K562 (cell line): ENCODE data around the gene PTPN12. TPM values are rescaled to one million over a fixed set of nuclear protein-coding genes. Genes with fewer than 3 reads are reported as not detected.

Source experiments
- ATAC-seq: fragments of 200-7000 bp; cut with Tn5 transposase; 3 replicates; pipeline ENCODE4 v1.9.1; 2020; ENCODE audit warnings: moderate library complexity
- BruUV-seq: library from RNA; stranded (reverse); fragments of 400-500 nt; replicated peaks from 2 replicates; lab custom pipeline; 2021; lab: Mats Ljungman, UMichigan
- CTCF ChIA-PET: fragments of 300-600 bp; formaldehyde crosslinking; extraction: SDS; loops from one replicate; lab custom pipeline; 2021; ENCODE audit warnings: low intra/inter-chr PET ratio; lab: Yijun Ruan, JAX
- POLR2A ChIA-PET: fragments of 300-600, 350-650 bp; sonication (Branson Sonifier 250); formaldehyde crosslinking; extraction: SDS; loops from one replicate; lab custom pipeline; 2021; ENCODE audit warnings: antibody characterized with exemption, inconsistent platforms; lab: Yijun Ruan, JAX
- DNase-seq, 4 experiments: peaks; one replicate each; pipeline versions ENCODE4 v3.0.0 to v3.0.0-alpha.2; 2011 to 2018; ENCODE audit warnings: low spot score in 3 of 4, mixed read lengths in 3 of 4; ENCODE audit errors: extremely low read depth in 1 of 4
- FAIRE-seq: peaks from 2 replicates; lab custom pipeline; 2011; peaks lifted over from hg19 to GRCh38; lab: Jason Lieb, UNC
- H2AFZ ChIP-seq: 2 replicates; pipeline ENCODE4 v1.6.0; 2011; ENCODE audit warnings: low read depth, low read length, control low read depth, inconsistent platforms
- H3K27ac ChIP-seq: fragments of 200-600 bp; 3 replicates; pipeline ENCODE4 v1.8.0; 2011; ENCODE audit warnings: low read depth, mild to moderate bottlenecking, control low read depth, inconsistent platforms, low read length, moderate library complexity, mixed read lengths; ENCODE audit errors: extremely low read depth
- H3K27me3 ChIP-seq, 2 experiments: fragments of 300-600 bp in 1 of 2; 2 replicates in 1 of 2; 3 replicates in 1 of 2; pipeline versions ENCODE4 v1.6.0 to v1.8.0; 2011; ENCODE audit warnings: inconsistent platforms in 2 of 2, low read length in 2 of 2, mild to moderate bottlenecking in 1 of 2, mixed read lengths in 1 of 2, moderate library complexity in 1 of 2; ENCODE audit not compliant: control insufficient read depth in 2 of 2, insufficient read depth in 2 of 2
- H3K36me3 ChIP-seq: fragments of 300-600 bp; 3 replicates; pipeline ENCODE4 v1.8.0; 2011; ENCODE audit warnings: mild to moderate bottlenecking, low read length, inconsistent platforms; ENCODE audit not compliant: control insufficient read depth, insufficient read depth
- H3K4me1 ChIP-seq, 2 experiments: fragments of 200-600 bp in 1 of 2; replicated peaks in 1 of 2; 2 replicates in 1 of 2; 3 replicates in 1 of 2; pipeline versions ENCODE4 v1.5.1 to v1.8.0; 2011; ENCODE audit warnings: inconsistent platforms in 2 of 2, low read length in 2 of 2, mild to moderate bottlenecking in 1 of 2, mixed read lengths in 1 of 2, moderate library complexity in 1 of 2; ENCODE audit not compliant: control insufficient read depth in 2 of 2, insufficient read depth in 2 of 2
- H3K4me2 ChIP-seq: 2 replicates; pipeline ENCODE4 v1.6.1; 2011; ENCODE audit warnings: low read length, control low read depth, inconsistent platforms, mixed read lengths; ENCODE audit not compliant: insufficient read depth
- H3K4me3 ChIP-seq: fragments of 200-600 bp; sonication (generic), shearing (Covaris generic); 2 replicates; pipeline ENCODE4 v1.5.1; 2016; ENCODE audit warnings: control low read depth, inconsistent platforms
- H3K79me2 ChIP-seq: fragments of 200-600 bp; 3 replicates; pipeline ENCODE4 v1.8.0; 2011; ENCODE audit warnings: low read length, inconsistent platforms; ENCODE audit not compliant: control insufficient read depth, insufficient read depth
- H3K9ac ChIP-seq, 2 experiments: 2 replicates each; pipeline versions ENCODE4 v1.6.0 to v1.6.1; 2011; ENCODE audit warnings: low read depth in 2 of 2, low read length in 2 of 2, control low read depth in 1 of 2, inconsistent platforms in 1 of 2, mild to moderate bottlenecking in 1 of 2, mixed read lengths in 1 of 2; ENCODE audit not compliant: insufficient read depth in 1 of 2
- H3K9me1 ChIP-seq: one replicate; pipeline ENCODE4 v1.6.0; 2011; ENCODE audit warnings: inconsistent platforms, mild to moderate bottlenecking, low read length, moderate library complexity; ENCODE audit not compliant: control insufficient read depth, insufficient read depth
- H3K9me3 ChIP-seq: replicated peaks from 2 replicates; pipeline ENCODE4 v1.5.1; 2011; ENCODE audit warnings: low read depth, low read length, inconsistent platforms; ENCODE audit not compliant: control insufficient read depth, insufficient read depth
- H4K20me1 ChIP-seq: replicated peaks from 2 replicates; pipeline ENCODE4 v1.6.1; 2011; ENCODE audit warnings: low read length, inconsistent platforms, mixed read lengths; ENCODE audit not compliant: control insufficient read depth, insufficient read depth
- FOXJ2 ChIP-seq: fragments of 200-800 bp; sonication (Bioruptor generic); IDR thresholded peaks from 2 replicates; pipeline ENCODE4 v1.6.1; 2016; ENCODE audit warnings: missing genetic modification characterization, missing compliant biosample characterization
- HDAC3 ChIP-seq: fragments of 450-650 bp; IDR thresholded peaks from 2 replicates; pipeline ENCODE4 v1.6.1; 2018; ENCODE audit warnings: borderline replicate concordance, mild to moderate bottlenecking, moderate library complexity; ENCODE audit not compliant: partially characterized antibody
- MED1 ChIP-seq: sonication (generic); formaldehyde crosslinking; IDR thresholded peaks from 2 replicates; pipeline ENCODE4 v1.8.1; 2023; ENCODE audit warnings: missing genetic modification reagents, borderline replicate concordance
- PCBP1 ChIP-seq: fragments of 200-400 bp; formaldehyde crosslinking; IDR thresholded peaks from 2 replicates; pipeline ENCODE4 v1.6.1; 2018; ENCODE audit warnings: mild to moderate bottlenecking, low read depth, low read length; ENCODE audit not compliant: poor library complexity, severe bottlenecking
- SNIP1 ChIP-seq: fragments of 450-650 bp; IDR thresholded peaks from 2 replicates; pipeline ENCODE4 v1.7.1; 2017; ENCODE audit warnings: low read depth, mild to moderate bottlenecking
- TEAD1 ChIP-seq, 2 experiments: fragments of 450-650 bp in 1 of 2; sonication (generic) in 1 of 2; formaldehyde crosslinking; IDR thresholded peaks; 2 replicates each; pipeline versions ENCODE4 v1.4.0 to v1.8.0; 2020 to 2022; ENCODE audit warnings: mild to moderate bottlenecking in 2 of 2, missing genetic modification reagents in 1 of 2
- ZBTB8A ChIP-seq: fragments of 450-650 bp; IDR thresholded peaks from 2 replicates; pipeline ENCODE4 v1.6.1; 2018; ENCODE audit warnings: mild to moderate bottlenecking, moderate library complexity; ENCODE audit not compliant: partially characterized antibody
- ZFP30 ChIP-seq: fragments of 250-450 bp; sonication (Bioruptor Pico); IDR thresholded peaks from 2 replicates; pipeline ENCODE4 v1.8.0; 2022; ENCODE audit warnings: moderate library complexity, mild to moderate bottlenecking, inconsistent platforms, borderline replicate concordance
- ZNF217 ChIP-seq: sonication (generic); formaldehyde crosslinking; IDR thresholded peaks from 2 replicates; pipeline ENCODE4 v1.8.0; 2022; ENCODE audit warnings: mild to moderate bottlenecking, missing genetic modification reagents
- ZNF239 ChIP-seq: fragments of 250-450 bp; sonication (Bioruptor Pico); IDR thresholded peaks from 2 replicates; pipeline ENCODE4 v1.4.0; 2020; ENCODE audit warnings: mild to moderate bottlenecking
- WGBS: fragments of 100-300 bp; shearing (Covaris generic); methylation state at CpG from one replicate; pipeline ENCODE4 v1.1.6; 2016; ENCODE audit warnings: low coverage, mixed read lengths; ENCODE audit not compliant: insufficient coverage; ENCODE audit errors: missing lambda C conversion rate; 5-methylcytosine and 5-hydroxymethylcytosine counted together
- in situ Hi-C: fragments of 300-500 bp; cut with MboI; formaldehyde crosslinking; loops from 4 replicates; pipeline ENCODE4 v1.15.0; 2018; ENCODE audit warnings: inconsistent platforms, mixed read lengths
- intact Hi-C: fragments of 100-400 bp; cut with micrococcal nuclease; formaldehyde crosslinking; loops from 2 replicates; pipeline ENCODE4 v1.14.2; 2022
- polyA plus RNA-seq, 8 experiments: library from polyadenylated mRNA; depleted of rRNA in 4 of 8; stranded (reverse) in 5 of 8; unstranded in 3 of 8; fragments of >200 nt; fragmentation: Nextera tagmentation in 2 of 8; fragmentation: Illumina TruSeq in 1 of 8; extraction: Ambion mirVana in 2 of 8; extraction: Trizol in 1 of 8; gene quantifications; 2 replicates each; pipeline versions ENCODE4 v1.2.1 to v1.2.3, GENCODE V29; 2011 to 2014; ENCODE audit warnings: inconsistent platforms in 1 of 8, missing spikeins in 1 of 8
- total RNA-seq, 7 experiments: library from RNA; depleted of rRNA in 6 of 7; stranded (reverse); fragments of >200 nt in 6 of 7; fragmentation: Illumina TruSeq in 2 of 7; extraction: Trizol in 2 of 7; gene quantifications; 2 replicates each; pipeline versions ENCODE4 v1.2.1 to v1.2.3, GENCODE V29; 2011 to 2021; ENCODE audit warnings: low replicate concordance in 1 of 7

Gene PTPN12
- total and polyA plus RNA-seq, 9 of the 15 experiments (the other 6 are each of a cell fraction or from before 2014, with no cell fraction given), result 15.3 to 79.8 (median 26.6) TPM

GRCh38 chr7:77497079-77497478 lies 40.0 kb upstream of the PTPN12 start:
- Histone ChIP-seq H3K9ac (no peak overlapping the region), H3K79me2 (no peaks in the 10 kb centered on the region), H3K4me3 (no peak overlapping the region), H2AFZ (no peak overlapping the region), H3K27ac (no peak overlapping the region), H3K4me1 (no peaks in the 10 kb centered on the region), H3K4me2 (no peak overlapping the region), H3K27me3 (no peaks in the 10 kb centered on the region), H3K36me3 (no peaks in the 10 kb centered on the region), H3K9me3 (no peaks in the 10 kb centered on the region; the same call in 1 of the 2 replicates), H3K9me1 (no peaks in the 10 kb centered on the region), H4K20me1 (no peaks in the 10 kb centered on the region)
- FAIRE-seq (no peak), DNase-seq (no peak), ATAC-seq (no peak)
- 64% methylated on average over 5 of the region's 5 CpGs for WGBS
- no TSS peak for BruUV-seq
- ChIA-PET CTCF (no interaction called here), POLR2A (no interaction called here)
- in situ Hi-C loops (no loop called here), intact Hi-C loops (no loop called here)
- TF ChIP-seq PCBP1 (no peak), ZNF239 (no peak), FOXJ2 (tag) (no peak), MED1 (CRISPR knock-in tag) (no peak), SNIP1 (no peak), HDAC3 (no peak), TEAD1 (CRISPR knock-in tag; IDR thresholded peaks at IDR 0.05) (no peak), ZBTB8A (no peak), ZNF217 (CRISPR knock-in tag) (no peak), ZFP30 (CRISPR knock-in tag) (no peak)
